Astrocyte (in vitro differentiated cells and primary cell): ENCODE data around the gene SULT6B1.

ENCODE experiments used
- EZH2 ChIP-seq: IDR thresholded peaks from 2 replicates; pipeline ENCODE4 v1.6.1; 2012; ENCODE audit warnings: mild to moderate bottlenecking, low read length, inconsistent platforms; ENCODE audit not compliant: insufficient read depth
- TF ChIP-seq, protein P1 (sequence below): IDR thresholded peaks from 2 replicates; pipeline ENCODE4 v1.5.1; 2011; ENCODE audit warnings: low read depth, mild to moderate bottlenecking, inconsistent platforms, low read length, moderate library complexity; ENCODE audit not compliant: insufficient read depth

- no peak for TF ChIP-seq EZH2
- TF ChIP-seq, protein P1, sequence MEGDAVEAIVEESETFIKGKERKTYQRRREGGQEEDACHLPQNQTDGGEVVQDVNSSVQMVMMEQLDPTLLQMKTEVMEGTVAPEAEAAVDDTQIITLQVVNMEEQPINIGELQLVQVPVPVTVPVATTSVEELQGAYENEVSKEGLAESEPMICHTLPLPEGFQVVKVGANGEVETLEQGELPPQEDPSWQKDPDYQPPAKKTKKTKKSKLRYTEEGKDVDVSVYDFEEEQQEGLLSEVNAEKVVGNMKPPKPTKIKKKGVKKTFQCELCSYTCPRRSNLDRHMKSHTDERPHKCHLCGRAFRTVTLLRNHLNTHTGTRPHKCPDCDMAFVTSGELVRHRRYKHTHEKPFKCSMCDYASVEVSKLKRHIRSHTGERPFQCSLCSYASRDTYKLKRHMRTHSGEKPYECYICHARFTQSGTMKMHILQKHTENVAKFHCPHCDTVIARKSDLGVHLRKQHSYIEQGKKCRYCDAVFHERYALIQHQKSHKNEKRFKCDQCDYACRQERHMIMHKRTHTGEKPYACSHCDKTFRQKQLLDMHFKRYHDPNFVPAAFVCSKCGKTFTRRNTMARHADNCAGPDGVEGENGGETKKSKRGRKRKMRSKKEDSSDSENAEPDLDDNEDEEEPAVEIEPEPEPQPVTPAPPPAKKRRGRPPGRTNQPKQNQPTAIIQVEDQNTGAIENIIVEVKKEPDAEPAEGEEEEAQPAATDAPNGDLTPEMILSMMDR = no peak
Observed at GRCh38 chr2:37181726-37182684, 6.5 kb downstream of the SULT6B1 start.
